ENCODE data around the gene SUCO.

GRCh38 chr1:172517545-172517944 is 15.4 kb upstream of the SUCO start:
- TF ChIP-seq, protein P1, sequence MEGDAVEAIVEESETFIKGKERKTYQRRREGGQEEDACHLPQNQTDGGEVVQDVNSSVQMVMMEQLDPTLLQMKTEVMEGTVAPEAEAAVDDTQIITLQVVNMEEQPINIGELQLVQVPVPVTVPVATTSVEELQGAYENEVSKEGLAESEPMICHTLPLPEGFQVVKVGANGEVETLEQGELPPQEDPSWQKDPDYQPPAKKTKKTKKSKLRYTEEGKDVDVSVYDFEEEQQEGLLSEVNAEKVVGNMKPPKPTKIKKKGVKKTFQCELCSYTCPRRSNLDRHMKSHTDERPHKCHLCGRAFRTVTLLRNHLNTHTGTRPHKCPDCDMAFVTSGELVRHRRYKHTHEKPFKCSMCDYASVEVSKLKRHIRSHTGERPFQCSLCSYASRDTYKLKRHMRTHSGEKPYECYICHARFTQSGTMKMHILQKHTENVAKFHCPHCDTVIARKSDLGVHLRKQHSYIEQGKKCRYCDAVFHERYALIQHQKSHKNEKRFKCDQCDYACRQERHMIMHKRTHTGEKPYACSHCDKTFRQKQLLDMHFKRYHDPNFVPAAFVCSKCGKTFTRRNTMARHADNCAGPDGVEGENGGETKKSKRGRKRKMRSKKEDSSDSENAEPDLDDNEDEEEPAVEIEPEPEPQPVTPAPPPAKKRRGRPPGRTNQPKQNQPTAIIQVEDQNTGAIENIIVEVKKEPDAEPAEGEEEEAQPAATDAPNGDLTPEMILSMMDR (IDR thresholded peaks at IDR 0.05; ENCODE audit: poor library complexity): no peak
- TF ChIP-seq EZH2 (IDR thresholded peaks at IDR 0.05; ENCODE audit: borderline replicate concordance): no peak
